ENCODE data around the gene CHRM2. TPM values are rescaled to one million over a fixed set of nuclear protein-coding genes. Genes with fewer than 3 reads are reported as not detected.

CHRM2 gene
- total RNA-seq, 1 experiment from 2014 or later = not detected

DNA sequence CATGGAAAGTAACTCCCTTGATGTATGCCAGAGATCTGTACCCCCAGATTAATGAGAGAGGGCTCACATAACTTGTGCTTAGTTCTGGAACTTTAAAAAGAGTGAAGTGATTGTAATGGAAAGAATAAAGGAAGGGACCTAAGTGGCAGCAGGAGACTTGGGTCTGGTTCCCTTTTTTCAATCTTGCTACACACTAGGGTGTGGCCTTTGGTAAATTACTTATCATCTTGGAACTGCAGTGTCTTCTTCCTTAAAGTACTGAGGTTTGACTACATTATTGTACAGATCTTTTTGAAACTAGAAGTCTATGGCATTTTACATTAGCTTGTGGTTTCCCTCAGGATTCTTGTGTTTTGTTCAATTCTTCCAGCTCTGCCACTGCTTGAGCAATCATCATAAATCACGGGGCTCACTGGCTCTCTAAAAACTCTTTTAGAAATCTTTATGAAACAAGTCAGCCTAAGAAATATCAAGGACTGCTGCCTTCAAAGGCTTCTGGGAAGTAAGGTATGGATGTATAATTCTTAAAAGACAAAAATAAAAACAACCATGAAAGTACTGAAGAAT lies 22.5 kb upstream of the CHRM2 start:
- Histone ChIP-seq H4K8ac (replicated peaks; ENCODE audit: insufficient read length, low read depth, low read length) (no peak overlapping the region), H3K79me1 (ENCODE audit: insufficient read depth, low read depth, low read length, poor library complexity, severe bottlenecking) (no peaks in the 10 kb centered on the region), H2AK5ac (ENCODE audit: insufficient read length, low read length) (no peak overlapping the region), H3K79me2 (ENCODE audit: insufficient read depth, low read length) (no peaks in the 10 kb centered on the region), H3K23me2 (ENCODE audit: insufficient read length, low read depth, low read length, poor library complexity, severe bottlenecking) (no peaks in the 10 kb centered on the region), H3K27ac (ENCODE audit: insufficient read length, low read depth, low read length) (no peak overlapping the region), H4K91ac (ENCODE audit: insufficient read length, low read depth, low read length) (no peak overlapping the region), H2BK12ac (ENCODE audit: insufficient read length, low read depth, low read length) (no peak overlapping the region), H2BK20ac (ENCODE audit: low read depth, low read length, poor library complexity, severe bottlenecking) (no peak overlapping the region), H3K9ac (ENCODE audit: extremely low read depth, insufficient read length, low read length) (no peak overlapping the region), H3K18ac (ENCODE audit: insufficient read length, low read depth, low read length) (no peak overlapping the region), H3K9me3 (ENCODE audit: control insufficient read depth, low read depth, low read length) (no peaks in the 10 kb centered on the region), H2AFZ (ENCODE audit: low read length) (no peak overlapping the region), H4K20me1 (ENCODE audit: control insufficient read depth, insufficient read depth, insufficient read length) (no peaks in the 10 kb centered on the region), H3T11ph (ENCODE audit: low read length) (no peak overlapping the region), H2BK5ac (ENCODE audit: insufficient read length, low read length) (no peak overlapping the region), H2BK120ac (ENCODE audit: low read depth, low read length, poor library complexity, severe bottlenecking) (no peak overlapping the region), H3K4me1 (ENCODE audit: insufficient read depth, low read length) (no peaks in the 10 kb centered on the region), H3K23ac (ENCODE audit: insufficient read length, low read depth, low read length) (no peak overlapping the region), H2BK15ac (ENCODE audit: low read depth, low read length) (no peak overlapping the region), H4K5ac (ENCODE audit: insufficient read length, low read depth, low read length) (no peak overlapping the region), H3K56ac (ENCODE audit: insufficient read length, low read depth, low read length) (no peak overlapping the region), H3K14ac (ENCODE audit: insufficient read depth, low read length) (no peak overlapping the region), H3K4ac (ENCODE audit: low read depth, low read length) (no peak overlapping the region), H3K4me2 (ENCODE audit: insufficient read depth, insufficient read length, low read length) (no peak overlapping the region), H3K27me3 (ENCODE audit: insufficient read depth, low read length) (no peaks in the 10 kb centered on the region)
- no peak overlapping the region for H3K4me3 Mint-ChIP-seq
- WGBS (ENCODE audit: extremely low coverage, insufficient read length, low lambda C conversion rate) = no CpG with 5 or more reads among the region's 1 CpG
- no peak overlapping the region for H3K27ac Mint-ChIP-seq
- no peaks in the 10 kb centered on the region; a peak in 1 of 5 replicates for H3K9me3 Mint-ChIP-seq
- TF ChIP-seq, protein P1, sequence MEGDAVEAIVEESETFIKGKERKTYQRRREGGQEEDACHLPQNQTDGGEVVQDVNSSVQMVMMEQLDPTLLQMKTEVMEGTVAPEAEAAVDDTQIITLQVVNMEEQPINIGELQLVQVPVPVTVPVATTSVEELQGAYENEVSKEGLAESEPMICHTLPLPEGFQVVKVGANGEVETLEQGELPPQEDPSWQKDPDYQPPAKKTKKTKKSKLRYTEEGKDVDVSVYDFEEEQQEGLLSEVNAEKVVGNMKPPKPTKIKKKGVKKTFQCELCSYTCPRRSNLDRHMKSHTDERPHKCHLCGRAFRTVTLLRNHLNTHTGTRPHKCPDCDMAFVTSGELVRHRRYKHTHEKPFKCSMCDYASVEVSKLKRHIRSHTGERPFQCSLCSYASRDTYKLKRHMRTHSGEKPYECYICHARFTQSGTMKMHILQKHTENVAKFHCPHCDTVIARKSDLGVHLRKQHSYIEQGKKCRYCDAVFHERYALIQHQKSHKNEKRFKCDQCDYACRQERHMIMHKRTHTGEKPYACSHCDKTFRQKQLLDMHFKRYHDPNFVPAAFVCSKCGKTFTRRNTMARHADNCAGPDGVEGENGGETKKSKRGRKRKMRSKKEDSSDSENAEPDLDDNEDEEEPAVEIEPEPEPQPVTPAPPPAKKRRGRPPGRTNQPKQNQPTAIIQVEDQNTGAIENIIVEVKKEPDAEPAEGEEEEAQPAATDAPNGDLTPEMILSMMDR (conservative IDR thresholded peaks at IDR 0.05) = no peak
- no peaks in the 10 kb centered on the region for H3K36me3 Mint-ChIP-seq (ENCODE audit: insufficient read depth in 1 of 3, low read depth in 3 of 3)
- DNase-seq = no peak
- no peaks in the 10 kb centered on the region for H3K4me1 Mint-ChIP-seq
- H3K27me3 Mint-ChIP-seq (ENCODE audit: low read depth) = peaks cover 8% of the 10 kb centered on the region; the same call in 1 of the 2 replicates
